GM18907 (cell line): ENCODE results near the gene CTNND2.

ENCODE experiments used
- ATAC-seq: cut with Tn5 transposase; IDR thresholded peaks from one replicate; pipeline ENCODE4 v1.9.1; 2021; ENCODE audit warnings: mild to moderate bottlenecking, moderate library complexity; ENCODE audit not compliant: unreplicated experiment

CTNND2 gene

DNA sequence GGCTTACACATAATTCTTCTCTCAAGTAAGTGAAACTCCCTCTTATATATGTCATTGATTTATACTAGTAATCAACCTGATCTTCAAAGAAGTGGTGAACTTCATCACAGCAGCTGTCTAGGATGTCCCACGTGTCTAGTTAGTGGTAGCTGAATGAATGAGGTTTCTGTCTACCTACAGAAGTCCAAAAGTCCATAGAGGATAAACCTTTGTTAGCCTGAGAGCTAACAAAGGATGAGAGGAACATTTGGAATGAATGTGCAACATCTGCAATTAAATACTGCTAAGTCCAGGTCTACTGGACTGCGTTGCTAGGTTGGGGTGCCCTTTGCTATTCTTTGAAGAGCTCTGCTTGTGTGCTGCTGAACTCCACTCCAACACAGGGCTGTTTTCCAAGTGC lies 929.4 kb downstream of the CTNND2 start:
- ATAC-seq = no peak

DNA sequence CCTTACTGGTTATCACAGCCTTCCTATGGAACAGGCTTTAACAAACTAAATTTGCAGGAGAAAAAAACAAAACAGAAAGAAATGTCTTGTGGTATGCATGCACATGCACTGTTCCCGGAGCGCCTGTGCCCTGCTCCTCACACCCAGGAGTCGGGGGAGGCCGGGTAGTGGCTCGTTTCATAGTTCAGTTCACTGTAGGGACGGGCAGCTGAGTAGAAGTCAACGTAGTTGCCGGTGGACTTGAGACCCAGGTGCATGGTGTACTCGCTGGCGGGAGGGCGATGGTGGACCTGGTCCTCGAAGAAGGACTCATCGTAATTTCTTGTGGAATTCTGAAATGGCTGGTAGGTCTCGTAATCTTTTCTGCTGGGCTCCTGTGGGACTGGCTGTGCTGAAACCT lies 930.9 kb downstream of the CTNND2 start:
- ATAC-seq = no peak

DNA sequence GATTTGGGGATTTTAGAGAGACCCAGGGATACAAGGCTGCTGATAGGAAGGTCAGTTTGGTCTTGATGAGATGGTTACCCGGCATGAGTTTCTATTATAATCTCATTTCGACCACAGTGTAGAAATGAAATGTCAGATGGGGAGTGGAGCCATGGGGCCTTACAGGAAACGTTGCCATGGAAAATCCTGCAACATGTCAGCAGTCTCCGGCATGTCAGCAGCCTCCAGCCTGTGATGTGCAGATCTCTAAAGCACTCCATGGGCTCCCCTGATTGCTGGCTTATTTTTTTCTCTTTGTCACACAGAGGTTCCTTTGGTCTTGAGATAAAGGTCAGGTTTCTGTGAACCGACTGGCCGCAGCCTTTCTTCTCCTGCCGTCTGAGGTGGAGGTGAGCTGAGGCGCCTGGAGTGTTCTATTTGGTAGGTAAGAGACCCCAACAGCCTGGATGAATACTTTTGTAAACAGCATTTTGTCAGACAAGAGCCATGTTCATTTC lies 934.5 kb downstream of the CTNND2 start:
- no peak for ATAC-seq

DNA sequence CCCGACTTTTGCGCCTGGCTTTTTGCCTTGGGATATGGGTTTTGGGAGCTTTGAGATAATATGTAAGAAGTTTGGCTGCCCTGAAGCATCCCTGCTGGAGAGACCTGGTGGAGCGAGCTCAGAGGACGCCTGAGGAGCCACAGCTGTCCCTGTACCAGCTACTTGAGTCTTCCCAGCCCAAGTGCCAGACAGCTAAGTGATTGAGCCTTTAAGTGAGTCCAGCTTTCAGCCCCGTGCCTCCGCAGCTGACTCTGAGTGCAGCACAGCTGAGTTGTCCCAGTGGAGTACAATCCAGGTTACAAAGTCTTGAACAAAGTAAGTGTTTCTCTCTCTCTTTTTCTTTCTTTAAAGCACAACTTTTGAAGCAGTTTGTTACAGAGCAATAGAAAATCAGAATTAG lies 939.4 kb downstream of the CTNND2 start:
- no peak for ATAC-seq

DNA sequence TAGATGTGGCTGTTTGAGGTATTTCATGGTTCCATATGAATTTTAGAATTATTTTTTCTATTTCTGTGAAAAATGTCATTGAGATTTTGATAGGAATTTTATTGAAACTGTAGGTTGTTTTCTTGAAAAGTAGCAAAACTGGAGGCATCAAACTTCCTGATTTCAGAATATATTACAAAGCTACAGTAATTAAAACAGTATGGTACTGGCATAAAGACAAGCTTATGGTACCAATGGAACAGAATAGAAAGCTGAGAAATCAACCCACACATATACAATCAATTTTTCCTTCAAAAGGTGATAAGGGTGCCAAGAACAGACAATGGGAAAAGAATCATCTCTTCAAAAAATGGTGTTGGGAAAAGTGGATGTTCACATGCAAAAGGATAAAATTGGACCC lies 945.5 kb downstream of the CTNND2 start:
- ATAC-seq = no peak

DNA sequence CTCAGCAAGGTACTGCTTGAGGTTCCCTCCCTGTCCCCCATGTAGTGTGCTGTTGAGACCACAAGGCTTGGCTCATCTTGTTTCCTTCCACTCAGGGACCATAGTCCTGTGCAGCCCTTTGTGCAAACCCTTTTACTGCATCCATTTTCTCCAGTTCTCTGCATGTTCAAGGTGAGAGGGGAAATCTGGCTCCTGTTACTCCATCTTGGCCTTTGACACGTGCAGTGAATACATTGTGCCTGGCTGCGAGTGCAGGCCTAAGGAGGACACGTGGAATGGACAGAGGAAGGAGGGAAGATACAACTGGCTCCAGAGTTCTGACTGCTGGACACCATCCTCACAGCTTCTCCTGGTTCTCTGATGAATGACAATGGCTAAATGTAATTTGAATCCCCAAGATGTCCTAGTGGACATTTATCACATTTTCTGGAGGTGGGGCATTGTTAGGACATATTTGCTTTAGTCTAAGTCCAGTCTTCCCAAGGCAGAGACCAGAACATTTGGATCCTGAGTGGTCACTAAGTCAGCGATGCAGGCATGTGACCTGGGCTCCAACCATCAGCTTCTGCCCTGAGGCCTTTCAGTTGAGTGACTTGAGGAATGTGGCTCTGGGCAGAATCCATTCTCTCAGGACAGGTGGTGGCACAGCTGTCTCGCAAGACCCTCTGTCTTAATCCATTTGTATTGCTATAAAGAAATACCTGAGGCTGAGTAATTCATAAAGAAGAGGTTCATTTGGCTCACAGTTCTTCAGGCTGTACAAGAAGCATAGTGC lies 954.2 kb downstream of the CTNND2 start:
- ATAC-seq = no peak

DNA sequence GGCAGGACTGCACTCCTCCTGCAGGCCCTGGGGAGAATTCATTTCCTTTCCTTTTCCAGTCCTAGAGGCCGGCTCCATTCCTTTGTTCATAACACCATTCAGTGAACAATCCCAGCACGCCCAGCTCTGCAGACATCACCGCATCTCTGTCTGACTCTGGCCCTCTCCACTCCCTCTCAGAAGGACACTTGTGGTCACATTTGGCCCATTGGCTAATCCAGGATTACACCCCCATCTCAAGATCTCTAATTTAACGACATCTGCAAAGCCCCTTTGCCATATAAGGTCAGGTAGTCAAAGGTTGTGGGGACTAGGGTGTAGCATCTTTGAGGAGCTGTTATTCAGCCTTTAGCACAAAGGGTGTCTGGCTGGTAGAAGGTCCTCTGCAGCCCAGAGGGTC lies 958.2 kb downstream of the CTNND2 start:
- no peak for ATAC-seq

DNA sequence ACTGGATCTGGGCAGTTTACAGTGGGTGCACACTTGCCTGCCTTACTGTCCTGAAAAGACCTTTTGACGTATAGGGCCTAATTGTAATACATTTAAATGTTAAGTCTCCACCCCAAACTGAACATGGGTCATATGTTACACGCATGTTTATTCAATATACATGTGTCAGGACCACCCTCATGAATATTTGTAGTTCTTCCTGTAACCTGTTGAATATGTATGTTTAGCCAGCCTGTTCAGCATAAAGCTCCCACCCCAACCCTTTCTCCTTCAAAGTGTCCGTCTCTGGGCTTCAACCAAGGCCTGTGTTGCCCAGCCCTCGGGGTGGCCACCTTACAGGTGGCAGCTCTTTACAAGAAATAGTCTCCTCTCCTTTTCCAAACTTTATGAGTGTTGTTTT lies 962.3 kb downstream of the CTNND2 start:
- ATAC-seq = no peak

DNA sequence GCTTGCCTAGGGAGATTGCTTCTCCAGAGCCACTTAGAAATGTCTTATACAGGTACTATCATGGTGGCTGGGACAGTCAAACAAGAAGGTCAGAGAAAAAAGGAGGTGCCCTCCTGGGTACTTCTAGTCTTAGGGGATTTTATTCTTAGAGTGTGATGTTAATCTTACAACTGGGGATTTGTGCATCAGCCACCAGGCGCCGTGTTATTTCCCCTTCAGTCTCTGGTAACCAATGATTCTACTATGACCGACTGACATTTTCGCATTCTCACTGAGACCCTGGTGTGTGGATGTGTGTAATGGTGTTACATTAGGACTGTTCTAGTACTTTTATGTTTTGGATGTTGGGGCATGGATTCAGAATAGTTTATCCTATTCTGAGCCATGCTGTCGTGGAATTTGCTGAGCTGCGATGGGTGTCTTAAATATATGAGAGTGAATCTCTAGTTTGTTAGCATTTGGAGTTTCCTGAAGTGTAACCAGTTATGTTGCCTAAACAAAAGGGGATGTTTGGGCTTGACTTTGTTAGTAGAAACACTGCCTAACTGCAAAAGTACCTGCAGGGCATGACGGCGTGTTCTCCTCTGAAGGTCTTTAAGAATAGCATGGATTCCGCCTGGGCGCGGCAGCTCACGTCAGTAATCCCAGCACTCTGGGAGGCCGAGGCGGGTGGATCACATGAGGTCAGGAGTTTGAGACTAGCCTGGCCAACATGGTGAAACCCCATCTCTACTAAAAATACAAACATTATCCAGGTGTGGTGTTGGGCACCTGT lies 968.0 kb downstream of the CTNND2 start:
- ATAC-seq = no peak

DNA sequence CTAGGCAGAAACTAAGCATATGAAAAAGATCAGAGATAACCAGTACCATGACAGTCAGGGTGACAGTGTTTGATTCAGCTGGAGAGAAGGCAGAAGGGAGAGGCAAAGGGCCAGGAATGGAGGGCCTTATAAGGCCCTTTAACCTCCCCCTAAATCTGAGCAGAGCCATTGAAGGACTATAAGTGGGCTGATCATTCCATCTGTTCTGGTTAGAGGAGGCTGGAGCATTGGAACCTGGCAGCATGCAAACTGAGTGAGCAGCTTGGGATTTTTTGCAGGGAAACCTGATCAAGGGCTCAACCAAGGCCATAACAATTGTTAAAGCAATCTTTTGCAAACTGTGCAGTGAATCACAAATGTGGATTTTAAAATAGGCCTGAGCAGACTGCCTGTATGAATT lies 968.7 kb downstream of the CTNND2 start:
- ATAC-seq = no peak

DNA sequence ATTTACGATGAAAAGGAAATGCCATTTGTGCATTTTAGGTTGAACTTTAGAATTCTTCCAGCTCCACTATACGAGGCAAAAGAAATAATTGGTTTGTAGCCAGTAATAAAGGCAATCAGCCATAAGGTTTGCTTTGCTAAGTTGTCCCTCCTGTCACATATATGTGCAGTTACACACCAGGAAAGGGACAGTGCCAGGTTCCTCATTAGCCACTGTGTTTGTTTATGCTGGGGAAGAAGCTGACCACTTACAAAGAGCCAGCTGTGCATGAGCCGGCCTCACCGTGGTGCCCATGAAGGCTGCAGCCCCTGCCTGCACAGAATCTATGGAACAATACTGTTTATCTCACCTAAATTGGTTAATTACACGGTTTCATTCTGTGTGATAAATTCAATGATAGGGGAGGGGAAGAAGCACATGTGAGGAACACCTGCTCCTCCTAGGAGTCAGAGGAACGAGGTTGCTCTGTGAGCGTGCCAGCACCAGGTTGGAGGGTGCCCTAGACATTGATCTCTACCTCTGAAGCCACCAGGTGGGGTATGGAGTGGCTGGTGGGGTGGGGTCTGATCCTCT lies 969.4 kb downstream of the CTNND2 start:
- no peak for ATAC-seq

DNA sequence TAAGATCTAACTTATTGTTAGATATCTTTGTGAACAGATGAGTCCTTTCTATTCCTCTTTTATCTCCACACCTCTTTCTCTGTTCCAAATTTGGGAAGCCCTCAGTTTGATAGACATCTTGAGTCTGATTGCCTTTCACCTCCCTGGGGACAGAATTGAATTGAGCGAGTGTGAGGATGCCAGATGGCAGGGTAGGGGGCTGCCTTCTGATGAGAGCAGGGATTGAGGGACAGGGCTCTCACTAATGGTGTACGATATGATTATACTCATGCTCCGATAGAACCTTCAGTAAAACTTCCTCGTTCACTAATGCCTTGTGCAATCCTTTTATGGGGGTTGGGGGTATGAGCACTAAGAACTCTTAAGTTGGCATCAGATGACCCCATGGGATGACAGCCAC lies 971.1 kb downstream of the CTNND2 start:
- no peak for ATAC-seq

DNA sequence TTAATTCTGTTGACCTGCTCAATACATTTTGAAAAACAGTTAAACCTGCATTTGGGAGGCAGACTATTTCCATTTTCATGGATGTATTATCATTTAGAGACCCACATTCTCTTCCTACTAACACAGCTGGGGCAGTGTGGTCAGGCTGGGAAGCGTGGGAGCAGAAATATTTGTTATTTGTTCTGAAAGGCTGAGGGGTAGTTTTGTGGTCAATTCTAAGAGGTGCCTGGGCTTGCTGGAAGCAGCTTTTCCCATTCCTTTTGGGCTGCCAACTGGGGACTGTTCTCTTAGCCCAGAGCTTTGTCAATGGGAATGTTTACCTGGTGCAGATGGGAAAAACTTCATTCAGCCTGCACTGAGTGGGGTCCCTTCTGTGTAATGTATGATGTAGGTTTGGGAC lies 971.8 kb downstream of the CTNND2 start:
- ATAC-seq = no peak

DNA sequence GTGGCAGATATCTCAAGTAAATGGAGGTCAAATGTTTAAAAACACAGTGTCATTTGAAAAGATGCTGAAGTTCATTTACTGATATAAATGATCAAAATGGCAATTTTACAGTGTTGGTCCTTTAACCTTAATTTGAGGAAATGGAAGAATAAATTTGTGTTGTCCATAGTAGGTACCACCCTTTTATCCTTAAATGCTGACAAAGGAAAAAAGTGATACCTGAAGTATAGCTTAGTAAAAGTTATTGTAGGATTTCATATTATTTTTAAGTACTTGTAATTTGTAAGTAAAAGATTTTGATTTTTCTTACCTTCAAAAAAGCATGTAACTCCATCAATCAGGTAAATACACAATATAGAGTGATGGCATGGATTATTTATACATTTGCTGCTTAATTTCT lies 976.6 kb downstream of the CTNND2 start:
- ATAC-seq = no peak

DNA sequence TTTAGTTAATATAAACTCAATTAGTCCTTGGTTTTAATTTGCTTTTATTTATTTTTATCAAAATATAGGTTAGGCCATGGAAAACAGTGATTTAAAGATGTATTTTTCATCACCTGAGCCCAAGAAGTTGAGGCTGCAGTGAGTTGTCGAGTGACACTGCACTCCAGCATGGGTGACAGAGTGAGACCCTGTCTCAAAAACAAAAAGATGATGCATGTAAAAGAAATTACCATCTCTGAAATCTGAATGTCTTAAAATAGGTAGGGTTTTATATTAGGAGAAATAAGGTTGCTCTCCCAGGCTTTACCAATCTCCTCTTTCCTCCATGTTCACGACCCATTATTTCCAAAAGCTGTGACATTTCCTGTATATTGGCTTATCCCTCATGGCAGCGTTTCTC lies 980.9 kb downstream of the CTNND2 start:
- no peak for ATAC-seq
